ENCODE data around the gene HMGA1.
A peak's percentile ranks its signal among the peaks of the same experiment; 100 is the strongest.
"Not testable (repeated sequence)": the region's sequence is repeated elsewhere in the genome, so short reads cannot be mapped to it uniquely, and the experiment has no call there.

Gene HMGA1

DNA sequence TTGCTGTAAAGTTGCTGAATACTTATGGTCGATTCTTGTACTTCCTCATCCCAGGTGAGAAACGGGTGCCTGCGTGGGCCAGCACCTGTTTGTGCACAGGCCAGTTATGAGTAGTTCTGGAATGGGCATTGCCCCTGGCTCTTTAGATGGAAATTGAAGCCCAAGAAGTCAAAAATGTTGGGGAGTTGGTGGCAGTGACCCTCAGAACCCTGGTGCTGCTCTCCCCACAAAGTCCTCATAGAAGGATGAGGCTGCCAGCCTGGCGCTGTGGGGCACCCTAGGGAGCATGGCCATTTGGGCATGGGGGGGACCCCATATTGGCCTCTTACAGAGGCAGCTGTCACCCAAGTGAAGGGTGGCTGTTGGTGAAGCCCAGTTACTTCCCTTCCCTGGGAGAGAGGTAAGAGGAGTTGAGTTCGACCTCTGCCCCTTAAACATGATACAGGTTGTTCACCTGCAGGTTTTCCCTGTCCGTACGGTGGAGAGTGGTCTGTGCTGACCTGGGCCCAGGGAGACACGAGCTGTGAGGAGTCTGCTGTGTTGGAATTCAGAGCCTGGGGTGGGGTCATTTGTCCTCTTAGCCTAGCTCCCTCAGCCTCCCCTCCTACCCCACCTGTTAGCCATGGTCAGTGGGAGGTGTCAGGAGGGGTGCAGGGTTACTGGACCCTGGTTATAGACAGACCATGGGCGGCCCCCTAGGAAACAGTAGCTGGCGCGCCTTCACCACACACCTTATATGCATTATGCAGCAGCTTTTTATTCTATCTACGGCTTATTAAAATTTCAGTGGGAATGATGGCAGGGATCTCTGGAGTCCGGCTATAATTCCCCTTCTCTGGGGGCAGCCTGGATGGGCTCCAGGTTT lies 4.9 kb downstream of the HMGA1 start:
- DNase-seq: no peak

DNA sequence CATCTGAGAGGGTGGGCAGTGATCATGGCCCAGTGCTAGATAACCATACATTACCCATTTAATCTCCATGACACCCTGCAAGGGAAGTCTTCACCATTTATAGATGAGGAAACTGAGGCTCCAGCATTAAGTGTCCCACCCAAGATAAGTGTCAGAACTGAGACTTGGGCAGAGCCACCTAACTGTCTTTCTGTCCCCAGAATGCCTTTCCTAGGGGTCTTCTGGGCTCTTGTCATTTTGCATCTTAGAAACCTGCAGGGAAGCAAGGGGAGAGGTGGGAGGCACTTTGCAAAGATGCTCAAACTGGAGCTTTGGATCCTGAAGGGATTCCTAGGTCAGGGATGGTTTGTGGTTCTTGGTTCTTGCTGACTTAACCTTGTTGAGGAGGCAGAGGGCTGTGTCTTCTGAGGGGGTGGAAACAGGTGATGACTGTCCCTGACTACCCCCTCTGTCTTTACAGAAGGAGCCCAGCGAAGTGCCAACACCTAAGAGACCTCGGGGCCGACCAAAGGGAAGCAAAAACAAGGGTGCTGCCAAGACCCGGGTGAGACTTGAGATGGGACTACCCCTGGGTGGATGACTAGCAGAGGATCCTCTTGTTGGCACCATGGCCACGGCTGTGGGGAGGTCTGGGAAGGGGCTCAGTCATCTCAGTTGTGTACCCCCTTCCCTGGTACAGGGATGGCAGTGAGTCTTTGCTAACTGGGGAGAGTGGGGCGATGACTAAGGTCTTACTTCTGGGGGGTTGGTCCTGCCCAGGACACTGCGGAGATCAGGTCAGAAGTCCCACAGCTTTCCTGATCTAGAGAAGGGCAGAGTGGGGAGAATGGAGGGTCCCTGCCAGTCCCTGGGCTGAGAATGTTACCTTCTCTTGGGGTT lies 5.8 kb downstream of the HMGA1 start:
- DNase-seq: no peak

DNA sequence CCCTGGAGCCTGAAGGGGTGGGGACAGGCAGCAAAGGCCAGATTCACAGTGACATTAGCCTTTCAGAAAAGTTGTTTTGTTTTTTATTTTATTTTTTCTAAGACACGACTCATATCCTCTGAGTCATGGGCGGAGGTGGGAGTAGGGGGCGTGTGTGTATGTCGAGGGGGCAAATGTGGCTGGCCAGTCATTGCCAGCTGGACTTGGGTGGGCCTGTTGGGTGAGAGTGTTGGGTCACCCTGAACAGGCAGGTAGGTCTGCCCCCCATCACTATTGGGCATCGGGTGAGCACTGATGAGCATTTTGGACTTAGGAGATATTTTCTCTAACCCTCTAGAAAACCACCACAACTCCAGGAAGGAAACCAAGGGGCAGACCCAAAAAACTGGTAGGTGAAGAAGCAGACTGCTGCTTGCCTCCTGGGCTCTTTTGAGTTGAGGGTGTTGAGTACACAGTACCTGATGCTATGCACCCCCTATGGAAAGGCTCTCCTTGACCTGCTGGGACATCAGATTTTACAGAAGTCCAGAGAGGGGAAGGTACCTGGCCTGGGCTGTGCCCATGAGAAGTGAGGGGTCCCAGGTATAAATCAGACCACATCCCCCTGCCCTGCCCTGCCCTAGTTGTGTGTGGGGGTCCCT lies 6.6 kb downstream of the HMGA1 start:
- DNase-seq: no peak

DNA sequence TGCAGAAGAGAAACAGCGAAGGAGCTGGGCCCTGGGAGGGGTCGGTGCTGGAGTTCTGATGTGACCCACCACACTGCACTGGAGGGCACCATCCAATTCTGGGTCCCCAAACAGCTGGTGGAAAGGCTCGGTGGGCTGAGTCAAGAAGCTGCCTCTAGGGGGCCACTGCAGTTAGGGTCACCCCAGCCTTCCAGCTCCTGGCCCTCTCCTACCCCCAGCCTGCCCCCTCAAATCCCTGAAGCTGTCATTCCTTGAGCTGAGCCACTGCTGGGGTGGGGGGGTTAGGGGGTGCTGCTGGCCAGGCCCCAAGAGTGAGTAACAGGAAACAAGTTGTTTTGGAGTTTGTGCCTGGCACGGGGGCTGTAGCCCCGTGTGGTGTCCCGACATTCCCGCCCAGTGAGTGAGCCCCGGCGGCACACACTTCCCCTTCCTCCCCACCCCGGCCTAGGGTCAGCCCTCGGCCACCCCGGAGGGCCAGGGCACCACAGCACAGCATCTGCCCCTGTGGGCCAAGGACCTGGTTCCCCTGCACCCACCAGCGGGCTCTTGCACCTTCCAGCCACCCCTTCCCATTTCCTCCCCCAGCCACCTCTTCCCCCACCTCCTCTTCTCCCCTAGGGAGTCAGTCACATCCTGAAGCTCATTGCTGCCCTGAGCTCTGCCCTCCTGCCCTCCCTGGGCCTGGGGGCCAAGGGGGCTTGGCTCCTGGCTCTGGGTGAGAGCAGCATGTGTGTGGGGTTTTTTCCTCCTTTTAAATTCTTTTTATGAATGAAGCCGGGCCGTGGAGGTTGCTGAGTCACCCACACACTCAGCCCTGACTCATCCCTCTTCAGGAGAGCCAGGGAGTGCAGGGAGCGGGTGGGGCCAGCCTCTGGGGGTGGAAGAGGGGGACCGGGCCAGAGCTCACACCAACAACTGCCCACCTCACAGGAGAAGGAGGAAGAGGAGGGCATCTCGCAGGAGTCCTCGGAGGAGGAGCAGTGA lies 7.5 kb downstream of the HMGA1 start:
- DNase-seq: no peak

DNA sequence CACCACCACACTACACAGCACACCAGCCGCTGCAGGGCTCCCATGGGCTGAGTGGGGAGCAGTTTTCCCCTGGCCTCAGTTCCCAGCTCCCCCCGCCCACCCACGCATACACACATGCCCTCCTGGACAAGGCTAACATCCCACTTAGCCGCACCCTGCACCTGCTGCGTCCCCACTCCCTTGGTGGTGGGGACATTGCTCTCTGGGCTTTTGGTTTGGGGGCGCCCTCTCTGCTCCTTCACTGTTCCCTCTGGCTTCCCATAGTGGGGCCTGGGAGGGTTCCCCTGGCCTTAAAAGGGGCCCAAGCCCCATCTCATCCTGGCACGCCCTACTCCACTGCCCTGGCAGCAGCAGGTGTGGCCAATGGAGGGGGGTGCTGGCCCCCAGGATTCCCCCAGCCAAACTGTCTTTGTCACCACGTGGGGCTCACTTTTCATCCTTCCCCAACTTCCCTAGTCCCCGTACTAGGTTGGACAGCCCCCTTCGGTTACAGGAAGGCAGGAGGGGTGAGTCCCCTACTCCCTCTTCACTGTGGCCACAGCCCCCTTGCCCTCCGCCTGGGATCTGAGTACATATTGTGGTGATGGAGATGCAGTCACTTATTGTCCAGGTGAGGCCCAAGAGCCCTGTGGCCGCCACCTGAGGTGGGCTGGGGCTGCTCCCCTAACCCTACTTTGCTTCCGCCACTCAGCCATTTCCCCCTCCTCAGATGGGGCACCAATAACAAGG lies 8.5 kb downstream of the HMGA1 start:
- DNase-seq: not testable (repeated sequence)

DNA sequence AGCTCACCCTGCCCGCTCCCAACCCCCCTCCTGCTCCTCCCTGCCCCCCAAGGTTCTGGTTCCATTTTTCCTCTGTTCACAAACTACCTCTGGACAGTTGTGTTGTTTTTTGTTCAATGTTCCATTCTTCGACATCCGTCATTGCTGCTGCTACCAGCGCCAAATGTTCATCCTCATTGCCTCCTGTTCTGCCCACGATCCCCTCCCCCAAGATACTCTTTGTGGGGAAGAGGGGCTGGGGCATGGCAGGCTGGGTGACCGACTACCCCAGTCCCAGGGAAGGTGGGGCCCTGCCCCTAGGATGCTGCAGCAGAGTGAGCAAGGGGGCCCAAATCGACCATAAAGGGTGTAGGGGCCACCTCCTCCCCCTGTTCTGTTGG lies 9.1 kb downstream of the HMGA1 start:
- not testable (repeated sequence) for DNase-seq

DNA sequence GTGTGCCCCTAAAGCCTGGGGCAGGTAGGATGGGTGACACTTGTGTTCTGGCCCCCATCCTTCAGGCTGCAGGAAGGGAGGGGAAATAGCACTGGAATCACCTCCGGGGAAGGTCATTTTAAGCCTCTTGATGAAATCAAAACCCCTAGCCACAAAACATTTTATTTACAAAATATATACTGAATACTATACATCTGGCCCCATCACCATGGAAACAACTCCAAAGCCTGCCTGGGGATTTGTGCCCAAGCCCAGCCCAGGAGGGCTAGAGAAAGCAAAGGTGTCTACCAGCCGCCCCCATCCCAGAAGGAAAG lies 9.5 kb downstream of the HMGA1 start:
- DNase-seq: no peak

DNA sequence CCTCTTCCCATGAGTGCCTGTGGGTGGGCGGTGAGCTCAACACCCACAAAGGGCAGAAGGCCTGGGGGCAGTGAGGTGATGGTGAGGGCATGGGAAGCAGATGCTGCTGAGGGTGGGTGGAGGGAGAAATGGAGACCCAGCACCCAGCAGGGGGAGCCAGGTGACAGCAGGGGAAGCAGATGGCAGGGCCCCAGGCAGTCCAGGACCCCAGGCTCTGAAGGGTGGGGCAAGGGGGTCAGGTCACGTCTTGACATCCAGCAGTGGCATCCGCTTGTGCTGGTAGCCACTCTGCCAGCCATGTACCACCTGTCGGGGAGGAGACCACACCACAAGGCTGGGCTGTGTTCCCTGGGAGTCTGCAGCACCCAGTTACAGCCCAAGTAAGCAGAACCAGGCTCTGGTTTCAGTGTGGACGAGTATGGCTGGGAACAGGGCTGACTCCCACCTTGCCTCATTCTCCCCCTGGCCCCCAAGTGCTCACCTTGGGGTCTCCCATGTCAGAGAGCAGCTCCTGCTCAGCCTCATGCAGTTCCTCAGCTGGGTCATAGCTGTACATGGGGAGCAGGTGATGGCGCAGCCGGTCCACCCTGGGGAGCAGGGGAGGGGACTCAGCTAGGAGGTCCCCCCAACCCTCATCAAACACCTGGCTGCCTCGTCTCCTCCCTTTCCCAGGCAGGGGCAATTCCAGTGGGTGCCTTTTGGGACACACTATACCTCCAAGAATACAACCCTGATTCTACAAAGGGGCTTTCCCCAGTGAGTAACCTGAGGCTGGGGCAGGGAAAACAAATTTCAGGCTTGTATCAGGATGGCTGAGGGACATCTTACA lies 10.1 kb downstream of the HMGA1 start:
- DNase-seq: peak; percentile 83

DNA sequence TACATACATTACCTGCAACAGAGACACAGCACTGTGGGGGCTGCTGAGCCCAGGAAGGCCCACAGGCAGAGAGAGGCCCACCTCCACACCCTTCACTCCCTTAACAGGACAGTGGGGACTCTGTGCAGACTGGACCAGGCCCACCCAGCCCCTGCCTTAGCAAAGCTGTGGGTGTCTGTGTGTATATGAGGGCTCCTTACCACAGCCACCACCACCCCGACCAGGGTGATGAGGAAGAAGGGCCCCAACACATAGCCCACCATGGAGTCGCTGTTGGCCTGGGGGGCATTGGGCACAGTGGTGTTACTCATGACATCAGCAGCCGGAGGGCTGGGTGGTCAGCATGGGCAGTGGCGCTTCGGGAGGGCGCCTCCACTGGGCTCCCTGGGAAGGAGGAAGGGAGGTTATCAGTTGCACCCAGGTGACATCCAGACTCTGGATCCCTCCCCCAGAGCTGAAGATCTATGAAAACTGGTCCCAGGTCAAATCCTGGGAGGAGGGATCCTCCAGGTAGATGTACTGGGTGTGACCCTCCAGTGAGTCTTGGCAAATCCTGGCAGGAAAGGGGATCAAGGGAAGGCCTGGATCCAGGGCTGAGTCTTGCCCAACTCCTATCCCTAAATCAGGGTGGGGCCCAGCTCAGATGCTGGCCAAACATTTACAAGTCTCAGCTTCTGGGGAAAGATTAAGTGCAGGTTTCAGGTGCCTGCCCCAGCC lies 11.0 kb downstream of the HMGA1 start:
- DNase-seq: no peak

DNA sequence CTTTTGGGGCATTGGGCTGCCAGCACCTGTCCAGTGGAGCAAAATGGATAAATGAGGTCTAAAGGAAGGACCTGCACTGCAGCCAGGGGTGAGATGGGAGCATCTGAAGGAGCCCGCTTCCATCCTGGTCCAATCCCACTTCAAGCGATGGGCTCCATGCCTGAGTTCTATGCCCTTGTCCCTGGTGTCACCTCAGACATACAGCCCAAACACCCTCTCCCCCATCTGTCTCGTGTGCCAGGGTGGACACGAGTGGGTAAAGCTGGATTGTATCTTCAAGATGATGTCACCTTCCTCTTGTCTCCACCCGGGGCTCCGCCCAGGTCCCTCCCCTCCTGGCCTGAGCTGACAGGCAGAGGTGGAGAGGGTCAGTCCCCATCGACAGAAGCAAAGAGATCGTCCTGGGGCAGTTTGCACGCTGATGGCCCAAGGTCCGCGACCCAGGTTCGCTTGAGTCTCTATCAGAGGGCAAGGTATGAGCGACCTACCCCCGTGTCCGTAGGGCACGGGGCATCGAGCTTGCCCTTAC lies 11.6 kb downstream of the HMGA1 start:
- DNase-seq: no peak

DNA sequence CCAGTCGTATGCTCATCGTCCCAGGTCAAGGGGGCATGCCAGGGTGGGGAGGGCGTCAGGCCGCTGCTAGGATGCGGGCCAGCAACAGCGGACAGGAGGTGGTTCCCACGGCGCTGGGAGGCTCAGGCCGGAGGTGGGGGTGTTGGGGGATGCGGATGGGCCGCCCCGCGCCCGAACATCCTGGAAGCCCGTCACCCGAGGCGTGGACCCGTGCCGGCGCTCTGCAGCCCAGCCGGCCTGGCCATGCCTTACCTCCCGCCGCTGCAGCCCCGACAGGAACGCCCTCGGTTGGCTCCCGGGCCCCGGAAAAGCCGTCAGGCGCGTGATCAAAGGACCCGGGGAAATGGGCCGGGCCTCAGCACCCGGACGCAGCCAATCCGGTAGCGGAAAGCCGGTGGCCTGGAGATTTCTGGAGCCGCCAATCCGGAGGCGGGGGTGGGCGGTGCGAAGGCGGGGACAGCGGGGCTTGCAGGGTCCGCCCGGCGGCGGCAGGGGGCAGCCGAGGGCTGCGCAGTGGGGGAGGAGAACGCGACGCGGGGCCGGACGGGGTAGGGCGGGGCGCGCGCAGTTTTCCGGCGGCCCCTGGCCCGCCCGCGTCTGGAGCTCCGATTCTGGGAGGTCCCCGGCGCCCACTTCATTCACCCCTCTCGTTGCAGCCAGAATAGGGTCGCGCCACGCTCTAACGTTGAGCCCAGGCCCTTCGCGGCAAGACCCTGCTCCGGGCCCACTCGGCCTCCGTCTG lies 12.2 kb downstream of the HMGA1 start, which contains the start of gene SMIM29:
SMIM29 (minus strand) TSS at position 280 of the 742 bp plus-strand sequence. CDS start 1,215 bp downstream, outside the sequence.
- DNase-seq: peak; percentile 95

DNA sequence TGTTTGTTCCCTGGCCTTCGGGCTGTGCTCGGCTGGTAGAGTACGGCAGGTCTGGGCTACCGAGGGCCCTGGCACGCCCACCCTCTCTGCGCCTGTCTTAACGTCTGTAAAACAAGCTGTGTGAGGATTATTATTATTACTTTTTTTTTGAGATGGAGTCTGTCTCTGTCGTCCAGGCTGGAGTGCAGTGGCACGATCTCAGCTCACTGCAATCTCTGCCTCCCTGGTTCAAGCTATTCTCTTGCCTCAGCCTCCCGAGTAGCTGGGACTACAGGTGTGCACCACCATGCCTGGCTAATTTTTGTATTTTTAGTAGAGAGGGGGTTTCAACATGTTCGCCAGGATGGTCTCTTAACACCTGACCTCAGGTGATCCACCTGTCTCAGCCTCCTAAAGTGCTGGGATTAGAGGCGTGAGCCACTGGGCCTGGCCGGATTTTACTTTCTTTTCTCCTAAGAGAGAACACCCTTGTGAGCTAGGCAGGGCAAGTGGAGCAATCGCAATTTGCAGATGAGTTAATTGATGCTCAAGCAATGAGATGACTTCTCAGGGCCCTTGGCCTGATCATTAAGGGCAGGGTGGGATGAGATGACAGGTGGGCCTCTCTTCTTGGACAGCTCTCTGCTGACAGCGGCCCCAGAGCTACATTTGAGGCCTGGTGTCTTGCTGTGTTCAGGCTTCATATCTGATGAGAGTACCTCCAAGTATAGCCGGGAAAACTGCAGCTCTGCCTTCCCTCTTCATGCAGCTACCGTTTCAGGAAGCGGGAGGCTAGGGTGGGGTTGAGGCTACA lies 13.0 kb downstream of the HMGA1 start:
- no peak for DNase-seq

DNA sequence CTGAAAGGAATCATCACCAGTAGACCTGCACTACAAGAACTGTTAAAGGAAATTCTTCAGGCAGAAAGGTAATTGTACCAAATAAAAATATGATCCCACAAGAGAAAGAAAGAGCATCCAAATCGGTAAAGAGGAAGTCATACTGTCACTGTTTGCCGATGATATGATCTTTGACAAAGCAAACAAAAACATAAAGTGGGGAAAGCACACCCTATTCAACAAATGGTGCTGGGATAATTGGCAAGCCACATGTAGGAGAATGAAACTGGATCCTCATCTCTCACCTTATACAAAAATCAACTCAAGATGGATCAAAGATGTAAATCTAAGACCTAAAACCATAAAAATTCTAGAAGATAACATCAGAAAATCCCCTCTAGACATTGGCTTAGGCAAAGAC lies 15.7 kb downstream of the HMGA1 start:
- not testable (repeated sequence) for DNase-seq

DNA sequence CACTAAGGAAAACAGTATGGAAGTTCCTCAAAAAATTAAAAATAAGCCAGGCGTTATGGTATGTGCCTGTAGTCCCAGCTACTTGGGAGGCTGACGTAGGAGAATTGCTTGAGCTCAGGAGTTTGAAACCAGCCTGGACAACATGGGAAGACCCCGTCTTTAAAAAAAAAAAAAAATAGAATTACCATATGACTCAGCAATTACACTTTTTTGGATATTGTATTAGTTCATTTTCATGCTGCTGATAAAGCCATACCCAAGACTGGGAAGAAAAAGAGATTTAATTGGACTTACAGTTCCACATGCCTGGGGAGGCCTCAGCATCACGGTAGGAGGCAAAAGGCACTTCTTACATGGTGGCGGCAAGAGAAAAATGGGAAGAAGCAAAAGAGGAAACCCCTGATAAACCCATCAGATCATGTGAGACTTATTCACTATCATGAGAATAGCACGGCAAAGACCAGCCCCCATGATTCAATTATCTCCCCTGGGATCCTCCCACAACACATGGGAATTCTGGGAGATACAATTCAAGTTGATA lies 22.9 kb downstream of the HMGA1 start:
- no peak for DNase-seq

DNA sequence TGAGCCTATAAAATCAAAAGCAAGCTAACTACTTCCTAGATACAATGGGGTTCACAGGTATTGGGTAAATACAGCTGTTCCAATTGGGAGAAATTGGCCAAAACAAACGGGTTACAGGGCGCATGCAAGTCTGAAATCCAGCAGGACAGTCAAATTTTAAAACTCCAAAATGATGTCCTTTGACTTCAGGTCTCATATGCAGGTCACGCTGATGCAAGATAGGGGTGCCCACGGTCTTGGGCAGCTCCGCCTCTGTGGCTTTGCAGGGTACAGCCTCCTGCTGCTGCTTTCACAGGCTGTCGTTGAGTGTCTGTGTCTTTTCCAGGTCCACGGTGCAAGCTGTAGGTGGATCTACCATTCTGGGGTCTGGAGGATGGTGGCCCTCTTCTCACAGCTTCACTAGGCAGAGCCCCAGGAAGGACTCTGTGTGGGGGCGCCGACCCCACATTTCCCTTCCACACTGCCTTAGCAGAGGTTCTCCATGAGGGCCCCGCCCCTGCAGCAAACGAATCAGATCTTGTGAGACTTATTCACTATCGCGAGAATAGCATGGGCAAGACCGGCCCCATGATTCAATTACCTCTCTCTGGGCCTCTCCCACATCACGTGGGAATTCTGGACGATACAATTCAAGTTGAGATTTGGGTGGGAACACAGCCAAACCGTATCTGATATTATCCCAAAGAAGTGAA lies 24.0 kb downstream of the HMGA1 start:
- no peak for DNase-seq

DNA sequence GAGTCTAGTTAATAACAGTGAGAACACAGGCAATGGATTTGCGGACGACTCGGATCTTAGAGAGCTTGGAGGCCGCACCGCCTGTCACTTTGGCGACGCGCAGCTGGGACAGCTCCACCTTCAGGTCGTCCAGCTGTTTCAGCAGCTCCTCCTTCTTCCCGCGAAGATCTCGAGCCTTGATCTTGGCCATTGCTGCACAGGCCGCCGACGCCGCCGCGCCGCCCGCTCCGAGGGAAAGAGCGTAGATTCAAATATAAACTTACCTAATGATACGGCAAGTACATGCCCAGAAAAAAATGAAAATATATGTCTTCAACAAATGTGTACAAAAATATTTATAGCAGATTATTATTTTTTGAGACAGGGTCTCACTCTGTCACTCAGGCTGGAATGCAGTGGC lies 26.8 kb downstream of the HMGA1 start:
- not testable (repeated sequence) for DNase-seq

DNA sequence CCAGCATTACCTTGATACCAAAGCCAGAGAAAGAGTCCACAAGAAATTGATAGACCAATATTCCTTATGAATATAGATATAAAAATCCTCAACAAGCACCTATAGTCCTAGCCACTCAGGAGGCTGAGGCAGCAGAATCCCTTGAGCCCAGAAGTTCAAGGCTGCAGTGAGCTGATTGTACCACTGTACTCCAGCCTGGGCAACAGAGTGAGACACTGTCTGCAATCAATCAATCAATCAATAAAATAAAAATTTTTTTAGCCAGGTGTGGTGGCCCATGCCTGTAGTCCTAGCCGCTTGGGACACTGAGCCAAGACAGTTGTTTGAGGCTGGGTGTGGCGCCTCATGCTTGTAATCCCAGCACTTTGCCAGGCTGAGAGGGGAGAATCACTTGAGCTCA lies 31.1 kb downstream of the HMGA1 start:
- DNase-seq: no peak
